ENCODE results near the gene PXMP2.

PXMP2 gene

DNA sequence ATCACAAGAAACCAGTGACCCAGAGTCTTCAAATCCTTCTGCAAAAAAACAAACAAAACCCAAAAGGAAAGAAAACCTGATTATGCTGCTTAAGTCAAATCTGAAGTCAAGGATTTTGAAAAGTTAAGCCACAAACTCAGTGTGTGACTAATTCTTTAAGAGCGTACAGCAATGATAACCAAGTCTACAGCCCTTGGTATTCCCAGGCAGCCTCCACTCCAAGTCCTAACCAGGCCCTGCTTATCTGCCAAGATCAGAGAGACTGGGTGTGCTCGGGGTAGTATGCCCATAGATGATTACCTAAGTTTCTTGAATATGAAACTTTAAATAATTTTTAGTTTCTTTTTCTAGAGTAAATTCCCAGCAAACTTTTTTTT, 36.4 kb downstream of the PXMP2 start:
- TF ChIP-seq, protein P1, sequence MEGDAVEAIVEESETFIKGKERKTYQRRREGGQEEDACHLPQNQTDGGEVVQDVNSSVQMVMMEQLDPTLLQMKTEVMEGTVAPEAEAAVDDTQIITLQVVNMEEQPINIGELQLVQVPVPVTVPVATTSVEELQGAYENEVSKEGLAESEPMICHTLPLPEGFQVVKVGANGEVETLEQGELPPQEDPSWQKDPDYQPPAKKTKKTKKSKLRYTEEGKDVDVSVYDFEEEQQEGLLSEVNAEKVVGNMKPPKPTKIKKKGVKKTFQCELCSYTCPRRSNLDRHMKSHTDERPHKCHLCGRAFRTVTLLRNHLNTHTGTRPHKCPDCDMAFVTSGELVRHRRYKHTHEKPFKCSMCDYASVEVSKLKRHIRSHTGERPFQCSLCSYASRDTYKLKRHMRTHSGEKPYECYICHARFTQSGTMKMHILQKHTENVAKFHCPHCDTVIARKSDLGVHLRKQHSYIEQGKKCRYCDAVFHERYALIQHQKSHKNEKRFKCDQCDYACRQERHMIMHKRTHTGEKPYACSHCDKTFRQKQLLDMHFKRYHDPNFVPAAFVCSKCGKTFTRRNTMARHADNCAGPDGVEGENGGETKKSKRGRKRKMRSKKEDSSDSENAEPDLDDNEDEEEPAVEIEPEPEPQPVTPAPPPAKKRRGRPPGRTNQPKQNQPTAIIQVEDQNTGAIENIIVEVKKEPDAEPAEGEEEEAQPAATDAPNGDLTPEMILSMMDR (conservative IDR thresholded peaks at IDR 0.05; ENCODE audit: low read length), result no peak
- H3K4me3 ChIP-seq (ENCODE audit: low read length), result no peak overlapping the region
- peak; percentile 51 for DNase-seq (ENCODE audit: low read depth)

- peak; percentile 63 for DNase-seq (ENCODE audit: low read depth)
- H3K4me3 ChIP-seq (ENCODE audit: low read length), result no peak overlapping the region
- TF ChIP-seq, protein P1 (conservative IDR thresholded peaks at IDR 0.05; ENCODE audit: low read length), result peak; percentile 8; the same call in 1 of the 2 replicates
Observed at GRCh38 chr12:132724506-132725241, 37.3 kb downstream of the PXMP2 start.

DNA sequence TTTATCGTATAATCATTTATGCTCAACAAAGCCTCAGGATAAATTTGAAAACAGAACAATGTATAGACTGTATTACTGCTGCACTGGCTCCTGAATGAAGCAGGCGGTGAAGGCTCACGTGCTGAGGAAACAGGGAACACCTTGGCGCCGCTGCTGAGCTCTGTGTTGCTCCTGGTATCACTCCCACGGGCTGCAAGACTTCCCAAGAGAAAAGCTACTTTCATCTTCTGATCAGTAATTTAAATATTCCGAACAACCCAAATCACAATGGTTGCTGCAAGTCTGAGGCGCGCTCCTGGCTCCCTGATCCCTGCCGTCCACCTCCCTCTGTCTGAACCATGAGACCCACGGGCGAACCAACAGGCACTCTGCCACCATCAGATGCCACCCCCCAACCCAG, 39.0 kb downstream of the PXMP2 start:
- TF ChIP-seq, protein P1 (conservative IDR thresholded peaks at IDR 0.05; ENCODE audit: low read length), result no peak
- H3K4me3 ChIP-seq (ENCODE audit: low read length), result no peak overlapping the region
- DNase-seq (ENCODE audit: low read depth), result no peak

GRCh38 chr12:132727091-132727794, 39.9 kb downstream of the PXMP2 start:
- TF ChIP-seq, protein P1 (conservative IDR thresholded peaks at IDR 0.05; ENCODE audit: low read length), result no peak
- H3K4me3 ChIP-seq (ENCODE audit: low read length), result no peak overlapping the region

GRCh38 chr12:132728502-132728901, 41.1 kb downstream of the PXMP2 start:
- TF ChIP-seq, protein P1 (conservative IDR thresholded peaks at IDR 0.05; ENCODE audit: low read length), result no peak
- no peak for DNase-seq (ENCODE audit: low read depth)
- H3K4me3 ChIP-seq (ENCODE audit: low read length), result no peak overlapping the region

More at GRCh38 chr12:132727091-132727794, 39.9 kb downstream of the PXMP2 start:
- DNase-seq (ENCODE audit: low read depth), result no peak

DNA sequence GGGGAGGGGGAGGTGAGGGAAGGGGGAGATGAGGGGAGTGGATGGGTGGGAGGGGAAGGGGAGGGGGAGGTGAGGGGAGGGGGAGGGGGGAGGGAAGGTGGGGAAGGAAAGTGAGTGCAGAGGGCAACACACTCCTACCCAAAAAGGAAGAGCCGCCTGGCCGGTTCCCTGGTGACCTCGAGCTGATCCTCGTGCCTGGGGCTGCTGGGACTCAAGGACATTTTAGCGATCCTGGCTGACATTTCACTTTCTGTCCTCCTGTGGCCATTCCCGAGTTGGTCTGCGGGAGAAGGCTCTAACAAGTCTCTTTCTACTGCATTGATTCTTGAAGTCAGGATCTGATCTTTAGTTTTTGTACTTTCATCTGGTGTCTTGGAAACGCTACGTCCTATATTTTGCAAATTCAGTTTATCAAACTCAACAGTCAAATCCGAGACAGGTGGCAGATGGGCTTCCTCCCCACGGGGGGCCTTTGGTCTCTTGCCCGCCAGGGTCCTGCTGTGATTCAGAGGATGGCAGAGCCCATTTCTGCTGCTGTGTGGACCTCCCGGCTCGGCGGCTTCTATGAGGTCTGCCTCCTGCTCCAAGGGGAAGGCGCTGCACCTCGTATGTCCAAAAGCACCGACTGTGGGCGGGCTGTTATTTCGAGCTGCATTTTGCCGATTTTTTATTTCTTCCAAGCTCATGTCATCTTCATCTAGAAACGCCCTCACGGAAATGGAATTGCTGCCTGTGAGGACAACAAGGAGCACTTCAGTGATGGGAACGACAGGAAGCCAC, 42.3 kb downstream of the PXMP2 start:
- TF ChIP-seq, protein P1 (conservative IDR thresholded peaks at IDR 0.05; ENCODE audit: low read length), result no peak
- no peak for DNase-seq (ENCODE audit: low read depth)
- H3K4me3 ChIP-seq (ENCODE audit: low read length), result no peak overlapping the region

Measured in AG10803 (cell line).